K562 (cell line): Measurements from ENCODE around the gene TSPAN32. TPM values are rescaled to one million over a fixed set of nuclear protein-coding genes. Genes with fewer than 3 reads are reported as not detected.

Source experiments
- ATAC-seq: fragments of 200-7000 bp; cut with Tn5 transposase; 3 replicates; pipeline ENCODE4 v1.9.1; 2020; ENCODE audit warnings: moderate library complexity
- BruUV-seq: library from RNA; stranded (reverse); fragments of 400-500 nt; replicated peaks from 2 replicates; lab custom pipeline; 2021; lab: Mats Ljungman, UMichigan
- CTCF ChIA-PET: fragments of 300-600 bp; formaldehyde crosslinking; extraction: SDS; loops from one replicate; lab custom pipeline; 2021; ENCODE audit warnings: low intra/inter-chr PET ratio; lab: Yijun Ruan, JAX
- POLR2A ChIA-PET: fragments of 300-600, 350-650 bp; sonication (Branson Sonifier 250); formaldehyde crosslinking; extraction: SDS; loops from one replicate; lab custom pipeline; 2021; ENCODE audit warnings: antibody characterized with exemption, inconsistent platforms; lab: Yijun Ruan, JAX
- DNase-seq, 4 experiments: peaks; one replicate each; pipeline versions ENCODE4 v3.0.0 to v3.0.0-alpha.2; 2011 to 2018; ENCODE audit warnings: low spot score in 3 of 4, mixed read lengths in 3 of 4; ENCODE audit errors: extremely low read depth in 1 of 4
- FAIRE-seq: peaks from 2 replicates; lab custom pipeline; 2011; peaks lifted over from hg19 to GRCh38; lab: Jason Lieb, UNC
- H2AFZ ChIP-seq: 2 replicates; pipeline ENCODE4 v1.6.0; 2011; ENCODE audit warnings: low read depth, low read length, control low read depth, inconsistent platforms
- H3K27ac ChIP-seq: fragments of 200-600 bp; 3 replicates; pipeline ENCODE4 v1.8.0; 2011; ENCODE audit warnings: low read depth, mild to moderate bottlenecking, control low read depth, inconsistent platforms, low read length, moderate library complexity, mixed read lengths; ENCODE audit errors: extremely low read depth
- H3K27me3 ChIP-seq, 2 experiments: fragments of 300-600 bp in 1 of 2; 2 replicates in 1 of 2; 3 replicates in 1 of 2; pipeline versions ENCODE4 v1.6.0 to v1.8.0; 2011; ENCODE audit warnings: inconsistent platforms in 2 of 2, low read length in 2 of 2, mild to moderate bottlenecking in 1 of 2, mixed read lengths in 1 of 2, moderate library complexity in 1 of 2; ENCODE audit not compliant: control insufficient read depth in 2 of 2, insufficient read depth in 2 of 2
- H3K36me3 ChIP-seq: fragments of 300-600 bp; 3 replicates; pipeline ENCODE4 v1.8.0; 2011; ENCODE audit warnings: mild to moderate bottlenecking, low read length, inconsistent platforms; ENCODE audit not compliant: control insufficient read depth, insufficient read depth
- H3K4me1 ChIP-seq, 2 experiments: fragments of 200-600 bp in 1 of 2; replicated peaks in 1 of 2; 2 replicates in 1 of 2; 3 replicates in 1 of 2; pipeline versions ENCODE4 v1.5.1 to v1.8.0; 2011; ENCODE audit warnings: inconsistent platforms in 2 of 2, low read length in 2 of 2, mild to moderate bottlenecking in 1 of 2, mixed read lengths in 1 of 2, moderate library complexity in 1 of 2; ENCODE audit not compliant: control insufficient read depth in 2 of 2, insufficient read depth in 2 of 2
- H3K4me2 ChIP-seq: 2 replicates; pipeline ENCODE4 v1.6.1; 2011; ENCODE audit warnings: low read length, control low read depth, inconsistent platforms, mixed read lengths; ENCODE audit not compliant: insufficient read depth
- H3K4me3 ChIP-seq: fragments of 200-600 bp; sonication (generic), shearing (Covaris generic); 2 replicates; pipeline ENCODE4 v1.5.1; 2016; ENCODE audit warnings: control low read depth, inconsistent platforms
- H3K79me2 ChIP-seq: fragments of 200-600 bp; 3 replicates; pipeline ENCODE4 v1.8.0; 2011; ENCODE audit warnings: low read length, inconsistent platforms; ENCODE audit not compliant: control insufficient read depth, insufficient read depth
- H3K9ac ChIP-seq, 2 experiments: 2 replicates each; pipeline versions ENCODE4 v1.6.0 to v1.6.1; 2011; ENCODE audit warnings: low read depth in 2 of 2, low read length in 2 of 2, control low read depth in 1 of 2, inconsistent platforms in 1 of 2, mild to moderate bottlenecking in 1 of 2, mixed read lengths in 1 of 2; ENCODE audit not compliant: insufficient read depth in 1 of 2
- H3K9me1 ChIP-seq: one replicate; pipeline ENCODE4 v1.6.0; 2011; ENCODE audit warnings: inconsistent platforms, mild to moderate bottlenecking, low read length, moderate library complexity; ENCODE audit not compliant: control insufficient read depth, insufficient read depth
- H3K9me3 ChIP-seq: replicated peaks from 2 replicates; pipeline ENCODE4 v1.5.1; 2011; ENCODE audit warnings: low read depth, low read length, inconsistent platforms; ENCODE audit not compliant: control insufficient read depth, insufficient read depth
- H4K20me1 ChIP-seq: replicated peaks from 2 replicates; pipeline ENCODE4 v1.6.1; 2011; ENCODE audit warnings: low read length, inconsistent platforms, mixed read lengths; ENCODE audit not compliant: control insufficient read depth, insufficient read depth
- GATAD2B ChIP-seq: fragments of 450-650 bp; IDR thresholded peaks from 2 replicates; pipeline ENCODE4 v1.6.1; 2017; ENCODE audit warnings: mild to moderate bottlenecking, borderline replicate concordance
- HEY1 ChIP-seq: fragments of 250-450 bp; sonication (Bioruptor Pico); IDR thresholded peaks from 2 replicates; pipeline ENCODE4 v1.5.0; 2020; ENCODE audit warnings: mild to moderate bottlenecking, moderate library complexity, borderline replicate concordance
- KAT7 ChIP-seq: sonication (generic); formaldehyde crosslinking; IDR thresholded peaks from 2 replicates; pipeline ENCODE4 v1.8.0; 2022; ENCODE audit warnings: missing genetic modification reagents, mild to moderate bottlenecking, borderline replicate concordance
- MAZ ChIP-seq, 2 experiments: fragments of 450-650 bp in 1 of 2; sonication (generic) in 1 of 2; formaldehyde crosslinking; IDR thresholded peaks in 1 of 2; conservative IDR thresholded peaks in 1 of 2; 2 replicates each; pipeline versions ENCODE4 v1.4.0 to v1.5.0; 2020; ENCODE audit warnings: mild to moderate bottlenecking in 1 of 2, missing genetic modification reagents in 1 of 2
- MED1 ChIP-seq: sonication (generic); formaldehyde crosslinking; IDR thresholded peaks from 2 replicates; pipeline ENCODE4 v1.8.1; 2023; ENCODE audit warnings: missing genetic modification reagents, borderline replicate concordance
- TFAM ChIP-seq: fragments of 250-450 bp; sonication (Bioruptor Pico); conservative IDR thresholded peaks from 2 replicates; pipeline ENCODE4 v1.5.0; 2021; ENCODE audit warnings: mild to moderate bottlenecking, moderate library complexity
- ZNF695 ChIP-seq: fragments of 450-650 bp; formaldehyde crosslinking; IDR thresholded peaks from 2 replicates; pipeline ENCODE4 v1.4.0; 2020; ENCODE audit warnings: mild to moderate bottlenecking, moderate library complexity
- WGBS: fragments of 100-300 bp; shearing (Covaris generic); methylation state at CpG from one replicate; pipeline ENCODE4 v1.1.6; 2016; ENCODE audit warnings: low coverage, mixed read lengths; ENCODE audit not compliant: insufficient coverage; ENCODE audit errors: missing lambda C conversion rate; 5-methylcytosine and 5-hydroxymethylcytosine counted together
- in situ Hi-C: fragments of 300-500 bp; cut with MboI; formaldehyde crosslinking; loops from 4 replicates; pipeline ENCODE4 v1.15.0; 2018; ENCODE audit warnings: inconsistent platforms, mixed read lengths
- intact Hi-C: fragments of 100-400 bp; cut with micrococcal nuclease; formaldehyde crosslinking; loops from 2 replicates; pipeline ENCODE4 v1.14.2; 2022
- polyA plus RNA-seq, 8 experiments: library from polyadenylated mRNA; depleted of rRNA in 4 of 8; stranded (reverse) in 5 of 8; unstranded in 3 of 8; fragments of >200 nt; fragmentation: Nextera tagmentation in 2 of 8; fragmentation: Illumina TruSeq in 1 of 8; extraction: Ambion mirVana in 2 of 8; extraction: Trizol in 1 of 8; gene quantifications; 2 replicates each; pipeline versions ENCODE4 v1.2.1 to v1.2.3, GENCODE V29; 2011 to 2014; ENCODE audit warnings: inconsistent platforms in 1 of 8, missing spikeins in 1 of 8
- total RNA-seq, 7 experiments: library from RNA; depleted of rRNA in 6 of 7; stranded (reverse); fragments of >200 nt in 6 of 7; fragmentation: Illumina TruSeq in 2 of 7; extraction: Trizol in 2 of 7; gene quantifications; 2 replicates each; pipeline versions ENCODE4 v1.2.1 to v1.2.3, GENCODE V29; 2011 to 2021; ENCODE audit warnings: low replicate concordance in 1 of 7
- TF ChIP-seq, protein P1 (sequence below): IDR thresholded peaks from 3 replicates; pipeline ENCODE4 v1.6.1; 2011; ENCODE audit warnings: borderline replicate concordance, mild to moderate bottlenecking, moderate library complexity; ENCODE audit not compliant: insufficient read length; ENCODE audit errors: extremely low read depth
- TF ChIP-seq, protein P2 (sequence below): fragments of 450-650 bp; formaldehyde crosslinking; IDR thresholded peaks from 2 replicates; pipeline ENCODE4 v1.4.0; 2022; ENCODE audit warnings: missing genetic modification characterization
- TF ChIP-seq, protein P3 (sequence below): IDR thresholded peaks from 3 replicates; pipeline ENCODE4 v1.6.1; 2011; ENCODE audit warnings: borderline replicate concordance, mild to moderate bottlenecking; ENCODE audit not compliant: insufficient read length, insufficient read depth

Gene TSPAN32
- total and polyA plus RNA-seq, 9 of the 15 experiments (the other 6 are each of a cell fraction or from before 2014, with no cell fraction given) = 0.21 to 7.3 (median 2.6) TPM

DNA sequence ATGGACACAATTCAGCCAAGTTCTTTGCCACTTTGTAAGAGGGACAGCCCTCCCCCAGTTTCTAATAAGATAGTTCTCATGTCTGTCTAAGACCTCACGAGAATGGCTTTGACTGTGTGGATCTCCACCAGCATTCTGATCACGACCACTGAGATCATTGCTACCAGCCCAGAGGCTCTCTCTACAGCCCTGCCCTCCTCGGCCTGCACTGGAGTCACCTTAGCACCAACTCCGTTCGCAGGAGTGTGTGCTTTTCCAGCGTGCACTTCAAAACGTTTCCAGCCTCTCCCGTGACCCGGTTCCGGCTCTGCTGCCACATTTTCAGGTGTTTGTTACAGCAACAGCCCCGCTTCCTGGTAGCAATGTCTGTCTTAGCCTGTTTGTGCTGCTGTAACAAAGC is 26.2 kb downstream of the TSPAN32 start:
- 2% methylated on average over 11 of the region's 11 CpGs for WGBS
- Histone ChIP-seq H3K4me1 (peaks cover 0 to 4% of the 10 kb centered on the region in 2 experiments; a peak in 2 of 5 replicates), H4K20me1 (no peaks in the 10 kb centered on the region), H3K27me3 (peaks cover 21 to 57% of the 10 kb centered on the region in 2 experiments; a peak in 4 of 5 replicates), H3K4me2 (no peak overlapping the region), H3K9ac (no peak overlapping the region), H3K9me3 (no peaks in the 10 kb centered on the region), H3K27ac (no peak overlapping the region), H3K36me3 (no peaks in the 10 kb centered on the region), H2AFZ (no peak overlapping the region), H3K79me2 (no peaks in the 10 kb centered on the region), H3K4me3 (no peak overlapping the region), H3K9me1 (no peaks in the 10 kb centered on the region)
- no peak for DNase-seq
- ATAC-seq = no peak
- ChIA-PET CTCF (no interaction called here), POLR2A (no interaction called here)
- intact Hi-C loops = no loop called here
- FAIRE-seq = no peak
- in situ Hi-C loops = no loop called here
- BruUV-seq = no TSS peak
- no peak for TF ChIP-seq GATAD2B
- TF ChIP-seq, protein P1, sequence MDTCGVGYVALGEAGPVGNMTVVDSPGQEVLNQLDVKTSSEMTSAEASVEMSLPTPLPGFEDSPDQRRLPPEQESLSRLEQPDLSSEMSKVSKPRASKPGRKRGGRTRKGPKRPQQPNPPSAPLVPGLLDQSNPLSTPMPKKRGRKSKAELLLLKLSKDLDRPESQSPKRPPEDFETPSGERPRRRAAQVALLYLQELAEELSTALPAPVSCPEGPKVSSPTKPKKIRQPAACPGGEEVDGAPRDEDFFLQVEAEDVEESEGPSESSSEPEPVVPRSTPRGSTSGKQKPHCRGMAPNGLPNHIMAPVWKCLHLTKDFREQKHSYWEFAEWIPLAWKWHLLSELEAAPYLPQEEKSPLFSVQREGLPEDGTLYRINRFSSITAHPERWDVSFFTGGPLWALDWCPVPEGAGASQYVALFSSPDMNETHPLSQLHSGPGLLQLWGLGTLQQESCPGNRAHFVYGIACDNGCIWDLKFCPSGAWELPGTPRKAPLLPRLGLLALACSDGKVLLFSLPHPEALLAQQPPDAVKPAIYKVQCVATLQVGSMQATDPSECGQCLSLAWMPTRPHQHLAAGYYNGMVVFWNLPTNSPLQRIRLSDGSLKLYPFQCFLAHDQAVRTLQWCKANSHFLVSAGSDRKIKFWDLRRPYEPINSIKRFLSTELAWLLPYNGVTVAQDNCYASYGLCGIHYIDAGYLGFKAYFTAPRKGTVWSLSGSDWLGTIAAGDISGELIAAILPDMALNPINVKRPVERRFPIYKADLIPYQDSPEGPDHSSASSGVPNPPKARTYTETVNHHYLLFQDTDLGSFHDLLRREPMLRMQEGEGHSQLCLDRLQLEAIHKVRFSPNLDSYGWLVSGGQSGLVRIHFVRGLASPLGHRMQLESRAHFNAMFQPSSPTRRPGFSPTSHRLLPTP = no peak
- TF ChIP-seq HEY1 (CRISPR knock-in tag) = no peak
- TF ChIP-seq, protein P2, sequence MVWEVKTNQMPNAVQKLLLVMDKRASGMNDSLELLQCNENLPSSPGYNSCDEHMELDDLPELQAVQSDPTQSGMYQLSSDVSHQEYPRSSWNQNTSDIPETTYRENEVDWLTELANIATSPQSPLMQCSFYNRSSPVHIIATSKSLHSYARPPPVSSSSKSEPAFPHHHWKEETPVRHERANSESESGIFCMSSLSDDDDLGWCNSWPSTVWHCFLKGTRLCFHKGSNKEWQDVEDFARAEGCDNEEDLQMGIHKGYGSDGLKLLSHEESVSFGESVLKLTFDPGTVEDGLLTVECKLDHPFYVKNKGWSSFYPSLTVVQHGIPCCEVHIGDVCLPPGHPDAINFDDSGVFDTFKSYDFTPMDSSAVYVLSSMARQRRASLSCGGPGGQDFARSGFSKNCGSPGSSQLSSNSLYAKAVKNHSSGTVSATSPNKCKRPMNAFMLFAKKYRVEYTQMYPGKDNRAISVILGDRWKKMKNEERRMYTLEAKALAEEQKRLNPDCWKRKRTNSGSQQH = no peak
- TF ChIP-seq, protein P3, sequence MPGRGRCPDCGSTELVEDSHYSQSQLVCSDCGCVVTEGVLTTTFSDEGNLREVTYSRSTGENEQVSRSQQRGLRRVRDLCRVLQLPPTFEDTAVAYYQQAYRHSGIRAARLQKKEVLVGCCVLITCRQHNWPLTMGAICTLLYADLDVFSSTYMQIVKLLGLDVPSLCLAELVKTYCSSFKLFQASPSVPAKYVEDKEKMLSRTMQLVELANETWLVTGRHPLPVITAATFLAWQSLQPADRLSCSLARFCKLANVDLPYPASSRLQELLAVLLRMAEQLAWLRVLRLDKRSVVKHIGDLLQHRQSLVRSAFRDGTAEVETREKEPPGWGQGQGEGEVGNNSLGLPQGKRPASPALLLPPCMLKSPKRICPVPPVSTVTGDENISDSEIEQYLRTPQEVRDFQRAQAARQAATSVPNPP = no peak
- TF ChIP-seq KAT7 (CRISPR knock-in tag) = no peak
- no peak for TF ChIP-seq TFAM (CRISPR knock-in tag)
- no peak for TF ChIP-seq MED1 (CRISPR knock-in tag)
- no peak for TF ChIP-seq MAZ (CRISPR knock-in tag; conservative IDR thresholded peaks at IDR 0.05 in 1 of 2, IDR thresholded peaks at IDR 0.05 in 1 of 2)
- TF ChIP-seq ZNF695 = no peak
